Activated gamma-delta T cell treated with Interleukin-2 at 50 U/mL for 16 hours (primary cell): Measurements from ENCODE around the gene OTOGL.

Source experiments
- DNase-seq: peaks from one replicate; pipeline ENCODE4 v3.0.0-alpha.2; 2020

The OTOGL gene, protein sequence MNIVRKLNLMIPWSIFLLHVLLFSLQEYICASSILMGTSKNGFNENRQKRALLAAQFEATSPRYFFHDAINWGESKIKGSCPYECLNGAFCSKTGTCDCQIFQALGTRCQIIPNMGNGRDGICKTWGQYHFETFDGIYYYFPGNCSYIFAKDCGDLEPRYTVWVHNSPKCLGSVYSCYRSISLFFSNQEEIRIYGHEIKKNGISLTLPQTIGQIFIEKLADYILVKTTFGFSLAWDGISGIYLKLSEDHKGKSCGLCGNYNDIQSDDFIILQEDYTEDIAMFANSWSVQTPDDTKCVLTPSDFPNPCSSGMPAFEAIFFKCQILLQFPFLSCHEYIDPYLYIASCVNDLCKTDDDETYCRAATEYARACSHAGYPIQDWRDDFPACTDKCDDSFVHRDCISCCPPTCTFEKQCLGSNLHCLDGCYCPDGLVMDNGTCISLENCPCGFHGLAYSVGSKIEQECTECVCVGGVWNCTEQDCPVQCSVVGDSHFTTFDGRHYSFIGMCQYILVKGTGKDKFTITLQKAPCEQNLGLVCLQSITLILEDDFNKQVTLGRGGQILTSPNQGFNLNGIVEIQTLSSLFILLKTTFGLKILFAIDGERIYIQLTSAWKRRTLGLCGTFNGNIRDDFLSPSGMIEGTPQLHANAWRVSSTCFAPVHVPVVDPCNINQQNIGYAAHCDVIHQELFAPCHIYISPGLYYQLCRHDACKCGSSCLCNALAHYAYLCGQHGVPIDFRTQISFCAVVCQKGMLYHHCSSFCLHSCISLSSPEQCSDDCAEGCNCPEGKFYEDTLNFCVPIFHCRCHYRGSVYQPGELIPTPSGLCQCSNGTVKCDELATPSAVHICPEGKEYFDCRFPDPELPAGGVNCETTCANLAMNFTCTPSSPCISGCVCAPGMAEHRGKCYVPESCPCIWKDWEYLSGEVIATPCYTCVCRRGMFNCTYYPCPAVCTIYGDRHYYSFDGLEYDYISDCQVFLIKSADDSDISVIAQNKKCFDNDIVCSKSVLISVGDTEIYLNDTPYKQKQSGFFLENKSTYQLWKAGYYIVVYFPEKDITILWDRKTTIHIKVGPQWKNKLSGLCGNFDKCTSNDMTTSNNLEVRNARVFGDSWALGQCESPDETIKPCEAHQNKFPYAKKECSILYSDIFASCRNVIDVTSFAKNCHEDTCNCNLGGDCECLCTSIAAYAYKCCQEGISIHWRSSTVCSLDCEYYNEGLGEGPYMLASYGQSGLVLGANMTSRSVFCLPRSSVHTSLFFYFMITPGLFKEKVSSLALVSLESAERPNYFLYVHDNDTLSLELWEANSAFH (N-terminal part only)

DNA sequence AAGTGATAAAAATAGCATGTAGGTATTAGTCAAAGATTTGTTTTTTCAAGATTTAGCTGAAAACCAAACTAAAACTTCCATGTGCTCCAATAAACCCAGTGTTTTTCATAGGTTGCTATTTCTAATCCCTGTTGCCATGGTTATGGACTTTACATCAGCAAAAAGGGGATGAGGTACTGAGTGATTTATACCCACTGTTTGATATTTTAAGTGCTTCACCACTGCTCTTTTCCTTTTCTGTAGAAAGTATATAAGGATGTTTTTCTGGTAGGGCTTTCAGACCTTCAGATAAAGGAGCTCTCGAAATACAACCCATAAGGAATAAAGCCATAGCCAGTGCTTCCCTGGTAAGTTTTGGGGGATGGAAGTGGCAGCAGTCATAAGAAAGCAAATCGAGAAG, at the start of gene OTOGL:
OTOGL (plus strand) TSS at position 279 of the 400 bp plus-strand sequence. CDS start 109,895 bp downstream, outside the sequence.
- no peak for DNase-seq

DNA sequence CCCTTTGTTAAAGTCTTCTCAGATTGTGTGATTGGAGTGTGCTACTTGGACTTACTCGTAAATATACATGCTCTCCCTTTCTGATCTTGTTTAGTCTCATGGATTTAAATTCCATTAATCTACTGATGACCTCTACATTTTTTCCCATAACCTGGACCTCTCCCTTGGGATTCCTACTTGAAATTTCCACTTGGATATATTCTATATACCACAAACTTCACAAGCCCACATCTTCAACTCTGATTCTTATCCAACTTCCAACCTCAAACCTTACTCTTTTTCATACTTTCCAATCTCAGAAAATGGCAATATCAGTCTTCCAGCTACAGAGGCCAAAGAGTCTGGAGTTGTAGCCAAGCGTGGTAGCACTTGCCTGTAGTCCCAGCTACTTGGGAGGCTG, 49.1 kb upstream of the OTOGL start:
- DNase-seq = no peak

DNA sequence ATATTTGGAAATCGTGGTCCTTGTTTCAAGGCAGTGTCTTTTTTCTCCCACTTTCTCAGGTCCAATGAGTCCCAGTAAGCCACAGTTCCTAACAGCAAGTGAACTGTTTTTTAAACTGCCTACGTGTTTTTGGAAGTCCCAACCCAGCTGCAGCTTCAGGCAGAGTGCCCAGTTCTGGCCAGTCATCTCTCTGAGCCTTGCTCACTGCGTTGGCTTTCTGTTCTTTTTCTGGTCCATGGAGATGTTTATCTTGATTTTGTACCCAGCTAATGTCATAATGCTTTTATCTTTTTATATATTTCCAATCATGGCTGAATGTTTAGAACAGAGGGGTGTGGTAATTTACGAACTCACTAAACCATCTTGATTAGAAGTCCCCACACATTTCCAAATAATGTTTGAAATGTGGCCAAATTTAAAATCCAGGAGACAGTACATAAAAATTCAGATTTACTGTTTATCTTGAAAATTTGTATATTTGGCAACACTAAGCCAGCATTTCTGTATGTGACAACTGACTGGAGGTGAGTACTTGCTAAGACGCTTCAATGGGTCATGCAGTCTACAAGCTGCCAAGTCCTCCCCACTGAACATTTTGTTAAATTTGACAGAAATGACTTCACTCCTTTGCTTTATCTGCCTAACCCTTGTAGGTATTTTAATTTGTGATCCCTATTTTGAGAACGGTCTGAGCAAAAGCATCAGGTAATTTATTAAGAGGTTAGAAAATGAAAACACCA, 46.1 kb upstream of the OTOGL start:
- no peak for DNase-seq

DNA sequence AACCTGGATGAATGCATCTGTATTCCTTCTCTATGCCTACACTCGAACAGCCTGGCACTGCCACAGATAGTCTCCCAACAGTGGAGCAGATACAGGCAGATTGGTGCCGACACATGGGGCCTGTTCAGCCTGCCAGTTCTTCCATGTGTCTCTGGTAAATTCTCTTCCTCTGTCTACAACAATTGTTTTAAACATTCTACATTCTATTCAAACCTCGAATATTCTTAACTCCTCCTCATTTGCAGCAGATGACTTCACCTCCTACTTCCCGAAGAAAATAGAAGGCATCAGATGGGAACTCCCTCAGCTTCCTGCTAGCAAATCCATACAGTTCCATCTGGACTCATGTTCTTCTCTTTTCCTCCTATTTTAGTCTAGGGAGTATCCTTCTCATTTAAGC, 43.1 kb upstream of the OTOGL start:
- no peak for DNase-seq

DNA sequence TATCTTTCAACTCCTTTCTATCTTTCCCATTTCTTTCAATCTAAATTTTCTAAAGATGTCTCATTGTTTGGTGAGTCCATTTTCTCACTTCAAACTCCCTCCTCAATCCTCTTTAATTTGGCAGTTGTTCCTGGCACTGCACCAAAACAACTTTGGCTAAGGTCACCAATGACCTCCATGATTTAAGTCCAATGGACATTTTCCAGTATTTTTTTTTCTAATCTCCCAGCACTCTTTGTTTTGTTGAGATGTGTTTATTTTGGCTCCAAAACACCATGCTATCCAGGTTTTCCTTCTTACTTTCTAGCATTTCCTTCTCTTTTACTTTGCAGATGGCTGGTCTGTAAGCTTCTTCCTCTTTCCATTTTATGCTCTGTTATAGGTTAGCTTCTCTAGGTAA, 42.5 kb upstream of the OTOGL start:
- no peak for DNase-seq

DNA sequence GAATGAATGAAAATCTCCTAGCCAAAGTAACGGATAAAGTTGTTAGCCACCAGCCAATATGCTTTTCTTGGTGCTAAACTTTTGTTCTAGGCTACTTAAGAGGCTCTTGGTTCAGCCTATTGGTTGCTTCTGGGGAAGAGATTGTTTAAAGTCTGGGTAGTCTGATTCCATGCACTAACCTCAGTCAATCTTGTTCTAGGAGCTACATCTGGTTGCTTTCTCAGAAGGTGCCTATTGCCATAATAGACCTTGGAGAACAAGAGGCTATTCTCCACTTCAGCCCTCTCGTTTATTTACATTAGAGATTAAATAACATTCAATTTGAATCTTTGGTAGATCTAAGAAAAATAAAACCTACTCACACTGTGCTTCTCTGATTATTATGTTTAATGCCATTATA, 40.8 kb upstream of the OTOGL start:
- DNase-seq = no peak

DNA sequence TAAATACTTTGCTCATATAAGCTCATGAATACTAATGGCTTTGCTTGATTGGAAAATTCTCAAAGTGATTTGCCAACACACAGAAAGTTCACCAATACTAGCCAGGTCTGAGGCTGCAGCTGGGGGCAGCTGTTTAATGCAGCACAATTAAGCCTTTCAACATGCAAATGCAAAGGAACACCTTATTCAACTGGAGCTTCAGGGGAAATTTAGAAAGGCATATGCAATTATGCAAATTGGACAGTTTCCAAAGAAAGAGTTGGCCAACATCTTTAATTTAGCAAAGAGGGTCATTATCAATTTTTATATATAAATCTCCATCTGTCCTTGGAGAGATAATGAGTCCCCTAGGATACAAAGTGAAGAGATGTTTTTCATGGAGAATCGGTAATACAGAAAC, 40.2 kb upstream of the OTOGL start:
- no peak for DNase-seq

DNA sequence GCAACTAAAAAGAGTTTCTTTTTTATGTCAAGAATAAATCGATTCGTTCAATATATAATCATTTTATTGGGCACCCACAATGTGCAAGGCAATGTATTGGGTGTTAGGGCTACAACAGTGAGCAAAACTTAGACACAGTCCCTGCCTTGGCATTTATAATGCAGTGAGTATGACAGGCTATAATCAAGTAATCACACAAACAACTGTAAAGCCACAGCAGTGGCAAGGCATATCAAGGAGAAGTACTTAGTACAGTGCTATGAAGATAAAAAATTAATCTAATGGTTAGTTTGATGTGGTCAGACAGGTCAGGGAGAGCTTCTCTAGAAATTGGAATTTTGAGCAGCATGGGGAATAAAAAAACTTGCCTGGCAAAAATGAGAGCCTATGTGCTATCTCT, 39.5 kb upstream of the OTOGL start:
- no peak for DNase-seq

DNA sequence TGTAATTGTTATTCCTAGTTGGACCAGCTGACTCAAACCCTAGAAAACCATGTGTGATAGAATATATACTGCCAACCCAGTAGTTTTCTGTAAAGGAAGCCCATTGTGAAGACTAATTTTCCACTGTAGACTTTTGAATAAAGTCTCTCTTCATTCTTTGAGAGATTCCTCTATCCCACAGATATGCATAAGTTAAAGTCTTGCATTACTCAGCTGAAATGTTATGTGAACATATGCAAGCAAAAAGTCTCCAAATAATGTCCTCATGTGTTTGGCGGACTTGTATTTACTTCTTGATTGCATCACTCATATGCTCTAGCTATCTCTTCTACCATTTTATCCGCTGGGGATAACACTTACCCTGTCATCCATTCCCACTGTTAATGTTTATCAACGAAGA, 35.1 kb upstream of the OTOGL start:
- no peak for DNase-seq

DNA sequence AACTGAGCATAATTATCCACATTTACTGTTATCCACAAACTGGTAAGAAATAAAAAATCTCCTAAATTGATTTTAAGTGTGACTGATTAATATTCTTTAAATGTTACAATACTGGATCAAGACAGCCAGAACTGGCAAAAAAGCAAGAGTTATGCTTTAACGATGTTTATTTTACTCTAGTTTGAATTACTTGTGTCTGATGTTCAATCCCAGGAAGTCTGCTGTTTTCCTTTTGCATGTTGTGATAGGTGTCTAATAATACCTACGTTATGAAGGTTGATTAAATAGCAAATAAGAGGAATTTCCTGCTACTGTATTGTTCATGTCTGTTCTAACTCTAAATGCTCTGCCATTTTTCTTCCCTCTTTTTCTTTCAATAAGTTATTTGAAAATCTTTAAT, 34.4 kb upstream of the OTOGL start:
- no peak for DNase-seq

DNA sequence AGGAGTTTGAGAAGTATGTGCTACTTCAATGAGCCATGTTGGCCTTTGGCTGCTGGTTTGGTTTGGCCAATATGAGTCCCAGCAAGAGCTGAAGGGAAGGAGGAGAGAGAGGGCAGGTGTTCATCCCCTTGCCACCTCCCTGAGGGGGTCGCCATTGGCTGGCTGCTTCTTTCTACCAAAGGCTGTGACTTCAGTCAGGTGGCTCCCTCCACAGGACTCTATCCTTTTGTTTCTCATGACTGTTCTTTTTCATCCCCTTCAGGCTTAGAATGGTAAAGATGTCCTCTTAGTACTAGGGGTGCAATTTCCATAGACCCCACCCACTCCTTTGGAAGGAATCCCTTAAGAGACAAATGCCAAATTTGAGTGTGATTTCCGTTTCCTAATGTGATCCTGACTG, 31.2 kb upstream of the OTOGL start:
- DNase-seq = no peak

DNA sequence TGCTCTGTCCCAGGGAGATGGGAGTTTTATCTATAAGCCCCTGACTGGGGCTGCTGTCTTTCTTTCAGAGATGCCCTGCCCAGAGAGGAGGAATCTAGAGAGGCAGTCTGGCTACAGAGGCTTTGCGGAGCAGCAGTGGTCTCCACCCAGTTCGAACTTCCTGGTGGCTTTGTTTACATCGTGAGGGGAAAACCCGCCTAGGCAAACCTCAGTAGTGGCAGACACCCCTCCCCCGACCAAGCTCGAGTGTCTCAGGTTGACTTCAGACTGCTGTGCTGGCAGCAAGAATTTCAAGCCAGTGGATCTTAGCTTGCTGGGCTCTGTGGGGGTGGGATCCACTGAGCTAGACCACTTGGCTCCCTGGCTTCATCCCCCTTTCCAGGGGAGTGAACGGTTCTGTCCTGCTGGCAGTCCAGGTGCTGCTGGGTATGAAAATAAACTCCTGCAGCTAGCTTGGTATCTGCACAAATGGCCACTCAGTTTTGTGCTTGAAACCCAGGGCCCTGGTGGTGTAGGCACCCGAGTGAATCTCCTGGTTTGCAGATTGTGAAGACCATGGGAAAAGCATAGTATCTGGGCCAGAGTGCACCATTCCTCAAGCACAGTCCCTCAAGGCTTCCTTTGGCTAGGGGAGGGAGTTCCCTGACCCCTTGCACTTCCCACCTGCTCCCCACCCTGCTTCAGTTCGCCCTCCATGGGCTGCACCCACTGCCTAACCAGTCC, 15.3 kb upstream of the OTOGL start:
- peak; percentile 47 for DNase-seq

DNA sequence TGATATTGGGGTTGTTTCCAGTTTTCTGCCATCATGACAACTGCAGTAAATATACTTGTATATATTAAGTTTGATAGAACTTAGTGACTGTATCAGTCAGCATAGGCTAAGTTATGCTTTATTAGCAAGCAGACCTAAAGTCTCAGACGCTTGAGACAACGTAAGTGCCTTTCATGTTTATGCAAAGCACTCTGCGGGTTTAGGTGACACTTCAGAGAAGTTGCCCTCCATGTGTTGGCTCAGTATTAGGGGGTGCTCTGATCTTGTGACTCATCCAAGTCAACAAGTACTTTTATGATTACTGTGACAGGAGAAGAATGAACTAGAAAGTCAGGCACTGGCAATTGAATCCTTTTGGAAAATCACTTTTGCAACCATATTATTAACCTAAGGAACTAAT, 13.3 kb upstream of the OTOGL start:
- DNase-seq = no peak

DNA sequence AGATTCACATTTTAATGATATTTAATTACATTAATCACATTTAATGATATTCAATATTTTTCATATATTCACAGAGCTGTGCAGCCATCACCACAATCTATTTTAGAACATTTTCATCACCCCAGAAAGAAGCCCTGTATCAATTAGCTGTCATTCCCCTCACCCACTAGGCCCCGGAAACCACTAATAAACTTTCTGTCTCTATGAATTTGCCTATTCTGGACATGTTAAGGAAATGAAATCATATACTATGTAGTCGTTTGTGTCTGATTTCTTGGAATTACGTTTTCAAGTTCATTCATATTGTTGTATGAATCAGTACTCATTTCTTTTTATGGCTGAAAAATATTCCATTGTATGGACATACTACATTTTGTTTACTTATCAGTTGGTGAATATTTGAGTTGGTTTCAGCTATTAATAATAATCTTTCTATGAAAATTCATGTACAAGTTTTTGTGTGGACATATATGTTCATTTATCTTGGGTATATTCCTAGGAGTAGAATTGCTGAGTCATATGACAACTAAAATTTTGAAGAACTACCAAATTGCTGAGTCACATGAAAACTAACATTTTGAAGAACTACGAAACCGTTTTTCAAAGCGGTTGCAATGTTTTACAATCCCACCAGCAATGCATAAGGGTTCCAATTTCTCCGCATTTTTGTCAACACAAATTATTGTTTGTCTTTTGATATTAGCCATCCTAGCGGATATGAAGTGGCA, 11.7 kb upstream of the OTOGL start:
- no peak for DNase-seq

DNA sequence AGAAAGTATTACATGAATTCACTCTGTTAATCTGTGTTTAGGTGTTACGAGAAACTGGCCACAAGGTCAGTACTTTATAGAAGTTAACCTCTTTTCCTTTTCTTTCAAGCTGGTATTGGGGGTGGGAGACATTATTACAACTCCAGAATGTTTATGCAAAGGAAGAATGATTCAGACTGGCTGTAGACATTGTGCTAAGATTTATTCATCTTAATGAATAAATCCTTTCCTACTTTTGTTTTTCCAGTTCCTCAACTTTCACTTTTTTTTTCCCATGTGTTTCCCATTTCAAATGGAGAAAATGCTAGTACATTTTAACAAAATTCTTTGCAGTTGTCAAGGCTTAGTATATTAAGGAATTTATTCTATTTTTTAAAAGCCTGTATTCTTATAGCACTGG, 1.3 kb downstream of the OTOGL start:
- DNase-seq = no peak

DNA sequence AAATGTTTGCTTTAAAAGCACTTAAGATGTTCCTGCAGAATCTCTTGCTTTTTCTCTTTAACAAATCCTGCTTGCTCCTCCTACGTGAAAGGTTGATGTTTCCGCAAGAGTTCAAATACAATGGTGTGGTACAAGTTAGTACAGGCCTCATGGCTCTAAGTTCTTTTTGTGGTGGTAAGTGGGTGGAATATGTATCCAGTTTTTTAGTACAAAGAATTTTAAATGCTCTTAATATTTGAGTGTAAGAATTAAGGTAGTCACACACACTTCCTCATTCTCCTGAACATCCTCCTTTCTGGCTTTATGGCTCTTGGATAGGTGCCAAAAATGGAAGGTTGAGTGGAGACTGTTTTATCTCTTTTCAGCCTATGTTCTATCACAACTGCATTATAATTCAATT, 1.8 kb downstream of the OTOGL start:
- no peak for DNase-seq

DNA sequence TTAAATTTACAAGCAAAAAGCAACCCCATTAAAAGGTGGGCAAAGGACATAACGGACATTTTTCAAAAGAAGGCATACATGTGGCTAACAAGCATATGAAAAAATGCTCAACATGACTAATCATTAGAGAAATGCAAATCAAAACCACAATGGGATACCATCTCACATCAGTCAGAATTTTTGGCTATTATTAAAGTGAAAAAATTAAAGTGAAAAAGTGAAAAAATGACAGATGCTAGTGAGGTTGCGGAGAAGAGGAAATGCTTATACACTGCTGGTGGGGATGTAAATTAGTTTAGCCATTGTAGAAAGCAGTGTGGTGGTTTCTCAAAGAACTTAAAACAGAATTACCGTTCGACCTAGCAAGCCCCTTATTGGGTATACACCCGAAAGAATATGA, 7.9 kb downstream of the OTOGL start:
- DNase-seq = no peak

DNA sequence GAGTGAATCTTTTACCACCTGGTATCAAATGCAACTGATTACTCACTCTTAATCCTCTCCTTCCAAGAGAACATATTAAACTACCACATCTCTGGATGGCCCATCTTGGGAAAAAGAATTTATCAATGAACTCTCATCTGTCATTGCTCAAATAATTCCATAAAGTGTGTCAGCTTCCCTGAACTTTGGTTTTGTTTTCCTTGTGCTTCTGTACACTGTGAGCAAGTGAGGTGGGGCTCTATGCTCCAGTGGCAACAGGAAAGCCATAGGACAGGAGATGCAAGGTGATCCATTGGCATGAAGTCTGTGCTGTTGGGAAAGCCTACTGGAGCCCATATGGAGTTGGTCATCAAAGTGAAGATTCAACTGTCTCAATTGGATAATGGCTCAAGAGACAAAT, 17.4 kb downstream of the OTOGL start:
- DNase-seq = no peak

DNA sequence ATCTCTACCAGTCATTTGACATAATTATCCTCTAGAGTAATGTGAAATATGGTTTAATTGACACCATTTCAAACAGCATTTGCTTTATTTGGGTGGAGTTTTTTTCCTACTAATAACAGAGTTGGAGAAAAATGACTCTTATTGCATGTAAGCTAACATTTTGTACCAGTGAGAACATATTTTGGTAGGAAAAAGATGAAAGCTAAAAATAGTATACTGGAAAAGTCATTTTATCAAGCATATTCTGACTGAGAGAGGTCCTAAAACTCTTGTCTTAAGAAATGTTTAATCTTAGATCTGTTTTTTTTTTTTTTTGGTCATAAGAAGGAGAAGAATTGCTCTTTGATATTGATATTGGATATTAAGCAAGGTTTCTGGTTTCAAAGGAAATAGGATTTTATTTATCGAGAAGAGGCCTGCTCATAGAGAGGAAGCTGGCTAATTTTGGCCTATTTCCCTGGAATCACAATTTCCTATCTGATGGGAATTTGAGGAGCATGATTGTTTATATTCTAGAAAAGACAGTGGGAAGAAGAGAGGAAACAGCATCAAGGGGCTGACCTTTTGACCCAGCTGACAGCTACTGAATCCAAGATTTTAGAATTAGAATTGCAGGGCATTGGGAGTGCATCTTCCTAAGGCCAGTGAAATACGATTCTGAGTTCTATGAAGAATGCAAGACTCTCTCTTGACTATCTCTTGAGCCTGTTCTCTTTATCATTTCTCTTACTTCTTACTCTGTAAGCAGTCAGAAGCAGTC, 19.4 kb downstream of the OTOGL start:
- no peak for DNase-seq

DNA sequence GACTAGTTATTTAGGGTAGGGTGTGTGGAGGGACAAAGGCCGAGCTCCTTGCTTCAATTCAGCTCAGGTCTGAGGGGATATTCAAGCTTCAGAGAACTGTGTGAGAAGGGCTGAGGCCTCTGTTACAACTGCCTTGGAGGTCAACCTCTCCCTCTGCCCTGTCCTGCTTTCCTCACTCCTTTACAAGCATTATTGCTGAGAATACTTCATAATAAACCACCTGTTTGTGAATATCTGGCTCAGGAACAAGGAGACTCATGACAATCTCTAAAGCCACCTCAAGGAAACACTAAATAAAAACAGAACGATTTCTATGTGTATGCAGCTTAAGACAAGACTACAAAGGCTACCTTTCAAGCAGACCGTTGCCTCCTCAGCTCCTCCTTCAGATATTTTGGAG, 21.7 kb downstream of the OTOGL start:
- no peak for DNase-seq
